Measurements from ENCODE around the gene USP14. TPM values are rescaled to one million over a fixed set of nuclear protein-coding genes. Genes with fewer than 3 reads are reported as not detected.

Gene USP14
- polyA plus RNA-seq, 2 of the 4 experiments (the other 2 are of a cell fraction), result 50.6 to 83.9 TPM

- H3K4me1 ChIP-seq, result no peaks in the 10 kb centered on the region; the same call in 2 of the 3 replicates
- H3K9me3 ChIP-seq, result no peaks in the 10 kb centered on the region
- WGBS (ENCODE audit: missing lambda C conversion rate), result 91% methylated on average over 2 of the region's 2 CpGs
- DNase-seq (ENCODE audit: low read depth in 1 of 2, low spot score in 1 of 2), result no peak
- no peak for TF ChIP-seq NPAS2 (CRISPR knock-in tag; IDR thresholded peaks at IDR 0.05; ENCODE audit: borderline replicate concordance)
- no peak for TF ChIP-seq SREBF2 (IDR thresholded peaks at IDR 0.05)
- TF ChIP-seq MAFK (IDR thresholded peaks at IDR 0.05; ENCODE audit: partially characterized antibody), result no peak
- TF ChIP-seq EP300 (IDR thresholded peaks at IDR 0.05), result no peak
- TF ChIP-seq HDAC2 (IDR thresholded peaks at IDR 0.05), result no peak
- TF ChIP-seq ZSCAN20 (CRISPR knock-in tag; IDR thresholded peaks at IDR 0.05), result no peak
- TF ChIP-seq ZFP36 (IDR thresholded peaks at IDR 0.05; ENCODE audit: borderline replicate concordance, partially characterized antibody), result no peak
- TF ChIP-seq POLR2AphosphoS2 (conservative IDR thresholded peaks at IDR 0.05; ENCODE audit: low read length), result no peak
- TF ChIP-seq BHLHE40 (IDR thresholded peaks at IDR 0.05; ENCODE audit: low read depth, low read length), result no peak
- TF ChIP-seq MAX (IDR thresholded peaks at IDR 0.05), result no peak
- no peak for TF ChIP-seq HOXB5 (CRISPR knock-in tag; IDR thresholded peaks at IDR 0.05)
- no peak for TF ChIP-seq RFX5 (IDR thresholded peaks at IDR 0.05)
- no peak for TF ChIP-seq CHD2 (IDR thresholded peaks at IDR 0.05; ENCODE audit: low read length, partially characterized antibody)
- ChIA-PET CTCF (no interaction called here), POLR2A (no interaction called here)
- no peak overlapping the region for H3K27ac ChIP-seq
- no peak overlapping the region for H3K4me2 ChIP-seq
- ATAC-seq, result no peak
- FAIRE-seq, result no peak
- no peak overlapping the region for H3K4me3 ChIP-seq
These were observed 87.0 kb downstream of the USP14 start for GRCh38 chr18:245282-245847.

GRCh38 chr18:248053-248452 lies 89.7 kb downstream of the USP14 start:
- FAIRE-seq (no peak), ATAC-seq (no peak), DNase-seq (ENCODE audit: low read depth in 1 of 2, low spot score in 1 of 2) (no peak)
- WGBS (ENCODE audit: missing lambda C conversion rate), result 98% methylated on average over 4 of the region's 4 CpGs
- TF ChIP-seq CEBPB (IDR thresholded peaks at IDR 0.05) (no peak), RARB (CRISPR knock-in tag; IDR thresholded peaks at IDR 0.05) (no peak), HMGXB4 (CRISPR knock-in tag; IDR thresholded peaks at IDR 0.05; ENCODE audit: borderline replicate concordance) (no peak), HOXB5 (CRISPR knock-in tag; IDR thresholded peaks at IDR 0.05) (no peak), MAZ (IDR thresholded peaks at IDR 0.05; ENCODE audit: borderline replicate concordance, low read depth, low read length) (no peak), ZFP36 (IDR thresholded peaks at IDR 0.05; ENCODE audit: borderline replicate concordance, partially characterized antibody) (no peak), TP53 (CRISPR knock-in tag; IDR thresholded peaks at IDR 0.05) (no peak), JUN (IDR thresholded peaks at IDR 0.05) (no peak), KDM1A (IDR thresholded peaks at IDR 0.05; ENCODE audit: low read depth) (no peak), USF2 (IDR thresholded peaks at IDR 0.05) (no peak)
- POLR2A ChIA-PET, result no interaction called here
- Histone ChIP-seq H3K4me3 (no peak overlapping the region), H3K27ac (no peak overlapping the region), H3K4me2 (no peak overlapping the region), H3K4me1 (peaks cover 8% of the 10 kb centered on the region; the same call in 2 of the 3 replicates), H3K9me3 (no peaks in the 10 kb centered on the region)
- CTCF ChIA-PET, result no interaction called here

- DNase-seq (ENCODE audit: low read depth in 1 of 2, low spot score in 1 of 2), result no peak
- no peaks in the 10 kb centered on the region for H3K9me3 ChIP-seq
These were observed 92.3 kb downstream of the USP14 start for GRCh38 chr18:250685-251084.

More at GRCh38 chr18:250685-251084, 92.3 kb downstream of the USP14 start:
- no peak for ATAC-seq
- no peak for TF ChIP-seq FOSL2 (IDR thresholded peaks at IDR 0.05)
- peak; percentile 39 for TF ChIP-seq FOSL2 (CRISPR knock-in tag; IDR thresholded peaks at IDR 0.05)
- no peak for TF ChIP-seq CHD2 (IDR thresholded peaks at IDR 0.05; ENCODE audit: low read length, partially characterized antibody)
- no peak for FAIRE-seq
- 52% methylated on average over 2 of the region's 2 CpGs for WGBS (ENCODE audit: missing lambda C conversion rate)
- Histone ChIP-seq H3K4me2 (no peak overlapping the region), H3K27ac (no peak overlapping the region), H3K4me1 (peaks cover 8% of the 10 kb centered on the region; the same call in 2 of the 3 replicates), H3K4me3 (no peak overlapping the region)
- ChIA-PET CTCF (interaction anchor here (1.7 kb wide), 1 partner anchor 13 kb away, joined by 6 read pairs; no protein-coding TSS in a partner anchor), POLR2A (no interaction called here)
